NCI-H1105 (cell line): ENCODE measurements around the gene TERB1.
A peak's percentile ranks its signal among the peaks of the same experiment; 100 is the strongest.
"Not testable (repeated sequence)": the region's sequence is repeated elsewhere in the genome, so short reads cannot be mapped to it uniquely, and the experiment has no call there.

Experiments used
- DNase-seq: peaks from one replicate; lab custom pipeline; 2025; lab: John Stamatoyannopoulos, UW

The TERB1 gene

GRCh38 chr16:66830422-66831404, 29.3 kb upstream of the TERB1 start, which contains the start of gene NAE1:
NAE1 (minus strand) TSS chr16:66830976; CDS start chr16:66830899, 77 bp downstream.
- DNase-seq: peak; percentile 52

GRCh38 chr16:66824006-66824405, 22.6 kb upstream of the TERB1 start:
- DNase-seq: no peak

- no peak for DNase-seq
Measured at GRCh38 chr16:66814734-66815133, 13.3 kb upstream of the TERB1 start.

- DNase-seq: no peak
Measured at GRCh38 chr16:66811043-66811442, 9.7 kb upstream of the TERB1 start.

GRCh38 chr16:66810391-66810790, 9.0 kb upstream of the TERB1 start:
- no peak for DNase-seq

- DNase-seq: no peak
Measured at GRCh38 chr16:66809765-66810164, 8.4 kb upstream of the TERB1 start.

GRCh38 chr16:66802159-66802558, 775 bp upstream of the TERB1 start:
- DNase-seq: no peak

GRCh38 chr16:66800856-66801255, 528 bp downstream of the TERB1 start:
- no peak for DNase-seq

- no peak for DNase-seq
Measured at GRCh38 chr16:66798161-66798560, 3.2 kb downstream of the TERB1 start.

GRCh38 chr16:66793984-66794383, 7.4 kb downstream of the TERB1 start:
- not testable (repeated sequence) for DNase-seq

GRCh38 chr16:66790130-66790733, 11.2 kb downstream of the TERB1 start:
- DNase-seq: no peak

GRCh38 chr16:66787427-66787826, 14.0 kb downstream of the TERB1 start:
- no peak for DNase-seq

- no peak for DNase-seq
Measured at GRCh38 chr16:66786551-66786950, 14.8 kb downstream of the TERB1 start.

- no peak for DNase-seq
Measured at GRCh38 chr16:66776457-66776856, 24.9 kb downstream of the TERB1 start.

- no peak for DNase-seq
Measured at GRCh38 chr16:66774981-66775380, 26.4 kb downstream of the TERB1 start.

GRCh38 chr16:66758086-66758485, 43.3 kb downstream of the TERB1 start:
- DNase-seq: no peak

- no peak for DNase-seq
Measured at GRCh38 chr16:66754819-66755218, 46.6 kb downstream of the TERB1 start.

GRCh38 chr16:66754211-66754610, 47.2 kb downstream of the TERB1 start:
- DNase-seq: no peak

GRCh38 chr16:66752958-66753357, 48.4 kb downstream of the TERB1 start:
- no peak for DNase-seq

- no peak for DNase-seq
Measured at GRCh38 chr16:66752379-66752778, 49.0 kb downstream of the TERB1 start.

GRCh38 chr16:66751992-66752322, 49.4 kb downstream of the TERB1 start:
- DNase-seq: no peak

GRCh38 chr16:66751303-66751991, 49.9 kb downstream of the TERB1 start, which contains the start of gene DYNC1LI2:
DYNC1LI2 (minus strand) TSS chr16:66751609; CDS start chr16:66751591, 18 bp downstream.
- DNase-seq: peak; percentile 40

- DNase-seq: no peak
Measured at GRCh38 chr16:66751053-66751302, 50.4 kb downstream of the TERB1 start.
